Fibroblast of skin of abdomen (primary cell): ENCODE results near the gene SRP72.
A peak's percentile ranks its signal among the peaks of the same experiment; 100 is the strongest.

Experiments
- DNase-seq: peaks from one replicate; pipeline ENCODE4 v3.0.0-alpha.2; 2013

SRP72 gene

DNA sequence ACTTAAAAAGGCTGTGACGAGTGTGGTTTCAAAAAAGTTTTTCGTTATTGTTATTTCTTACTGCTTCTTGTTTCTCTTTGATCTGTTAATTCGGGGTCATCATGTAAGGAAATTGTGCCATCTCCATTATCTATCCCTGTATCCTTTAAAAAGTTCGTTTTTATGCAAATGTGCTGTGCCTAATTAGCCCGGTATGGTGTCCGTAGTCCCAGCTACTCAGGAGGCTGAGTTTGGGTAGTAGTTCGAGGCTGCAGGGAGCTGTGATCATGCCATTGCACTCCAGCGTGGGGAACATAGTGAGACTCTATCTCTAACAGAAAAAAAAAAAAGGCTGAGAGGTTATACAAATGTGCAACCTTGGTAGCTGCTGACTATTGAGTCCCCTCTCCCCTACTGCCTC is 83.2 kb downstream of the SRP72 start:
- DNase-seq, result no peak

- DNase-seq, result no peak
Observed at GRCh38 chr4:56551516-56551915, 84.1 kb downstream of the SRP72 start.

- peak; percentile 18 for DNase-seq
Observed at GRCh38 chr4:56552273-56552672, 84.9 kb downstream of the SRP72 start.
